ENCODE data around the gene CBX4.

Gene CBX4

GRCh38 chr17:79824893-79825579 lies 14.2 kb downstream of the CBX4 start:
- TF ChIP-seq ZNF274 (IDR thresholded peaks at IDR 0.05; ENCODE audit: low read depth, low read length) (no peak), SUZ12 (IDR thresholded peaks at IDR 0.05; ENCODE audit: extremely low read depth, insufficient read depth, insufficient read length) (no peak), YY1 (IDR thresholded peaks at IDR 0.05; ENCODE audit: insufficient read depth, insufficient read length) (no peak)
- H3K36me3 ChIP-seq (ENCODE audit: insufficient read depth, insufficient read length, low read length), result no peaks in the 10 kb centered on the region
- peaks cover 46% of the 10 kb centered on the region for H3K27me3 ChIP-seq (ENCODE audit: insufficient read depth, insufficient read length)
- no peaks in the 10 kb centered on the region for H3K9me3 ChIP-seq (ENCODE audit: insufficient read depth, low read length)
- H3K4me3 ChIP-seq (ENCODE audit: insufficient read length, low read depth), result no peak overlapping the region
- peaks cover 9% of the 10 kb centered on the region for H3K4me1 ChIP-seq (ENCODE audit: insufficient read depth, insufficient read length)
- H3K9ac ChIP-seq (ENCODE audit: insufficient read length, low read depth), result no peak overlapping the region
- DNase-seq (ENCODE audit: low read depth, low spot score), result no peak

GRCh38 chr17:79824234-79824633 lies 15.0 kb downstream of the CBX4 start:
- Histone ChIP-seq H3K4me1 (ENCODE audit: insufficient read depth, insufficient read length) (peaks cover 11% of the 10 kb centered on the region), H3K36me3 (ENCODE audit: insufficient read depth, insufficient read length, low read length) (no peaks in the 10 kb centered on the region), H3K9me3 (ENCODE audit: insufficient read depth, low read length) (no peaks in the 10 kb centered on the region), H3K27me3 (ENCODE audit: insufficient read depth, insufficient read length) (peaks cover 48% of the 10 kb centered on the region), H3K9ac (ENCODE audit: insufficient read length, low read depth) (no peak overlapping the region), H3K4me3 (ENCODE audit: insufficient read length, low read depth) (no peak overlapping the region)
- no peak for DNase-seq (ENCODE audit: low read depth, low spot score)
- TF ChIP-seq YY1 (IDR thresholded peaks at IDR 0.05; ENCODE audit: insufficient read depth, insufficient read length) (no peak), ZNF274 (IDR thresholded peaks at IDR 0.05; ENCODE audit: low read depth, low read length) (no peak), SUZ12 (IDR thresholded peaks at IDR 0.05; ENCODE audit: extremely low read depth, insufficient read depth, insufficient read length) (no peak)

- H3K27me3 ChIP-seq (ENCODE audit: insufficient read depth, insufficient read length), result peaks cover 64% of the 10 kb centered on the region
- no peak overlapping the region for H3K4me3 ChIP-seq (ENCODE audit: insufficient read length, low read depth)
- TF ChIP-seq YY1 (IDR thresholded peaks at IDR 0.05; ENCODE audit: insufficient read depth, insufficient read length), result no peak
- TF ChIP-seq ZNF274 (IDR thresholded peaks at IDR 0.05; ENCODE audit: low read depth, low read length), result no peak
- no peak for TF ChIP-seq SUZ12 (IDR thresholded peaks at IDR 0.05; ENCODE audit: extremely low read depth, insufficient read depth, insufficient read length)
- H3K4me1 ChIP-seq (ENCODE audit: insufficient read depth, insufficient read length), result peaks cover 7% of the 10 kb centered on the region
- H3K36me3 ChIP-seq (ENCODE audit: insufficient read depth, insufficient read length, low read length), result no peaks in the 10 kb centered on the region
- H3K9me3 ChIP-seq (ENCODE audit: insufficient read depth, low read length), result no peaks in the 10 kb centered on the region
- no peak overlapping the region for H3K9ac ChIP-seq (ENCODE audit: insufficient read length, low read depth)
- DNase-seq (ENCODE audit: low read depth, low spot score), result no peak
These were observed 16.6 kb downstream of the CBX4 start for GRCh38 chr17:79822583-79823124.

- Histone ChIP-seq H3K9ac (ENCODE audit: insufficient read length, low read depth) (no peak overlapping the region), H3K27me3 (ENCODE audit: insufficient read depth, insufficient read length) (peaks cover 68% of the 10 kb centered on the region)
These were observed 17.7 kb downstream of the CBX4 start for GRCh38 chr17:79821331-79822095.

GRCh38 chr17:79820959-79821330 lies 18.3 kb downstream of the CBX4 start:
- no peaks in the 10 kb centered on the region for H3K36me3 ChIP-seq (ENCODE audit: insufficient read depth, insufficient read length, low read length)
- no peak for DNase-seq (ENCODE audit: low read depth, low spot score)
- no peak overlapping the region for H3K9ac ChIP-seq (ENCODE audit: insufficient read length, low read depth)
- H3K9me3 ChIP-seq (ENCODE audit: insufficient read depth, low read length), result no peaks in the 10 kb centered on the region
- peaks cover 68% of the 10 kb centered on the region for H3K27me3 ChIP-seq (ENCODE audit: insufficient read depth, insufficient read length)
- peaks cover 4% of the 10 kb centered on the region for H3K4me1 ChIP-seq (ENCODE audit: insufficient read depth, insufficient read length)
- no peak for TF ChIP-seq YY1 (IDR thresholded peaks at IDR 0.05; ENCODE audit: insufficient read depth, insufficient read length)
- no peak for TF ChIP-seq ZNF274 (IDR thresholded peaks at IDR 0.05; ENCODE audit: low read depth, low read length)
- TF ChIP-seq SUZ12 (IDR thresholded peaks at IDR 0.05; ENCODE audit: extremely low read depth, insufficient read depth, insufficient read length), result no peak
- H3K4me3 ChIP-seq (ENCODE audit: insufficient read length, low read depth), result no peak overlapping the region

More at GRCh38 chr17:79821331-79822095, 17.7 kb downstream of the CBX4 start:
- no peak for DNase-seq (ENCODE audit: low read depth, low spot score)
- TF ChIP-seq ZNF274 (IDR thresholded peaks at IDR 0.05; ENCODE audit: low read depth, low read length), result no peak
- Histone ChIP-seq H3K4me1 (ENCODE audit: insufficient read depth, insufficient read length) (peaks cover 3% of the 10 kb centered on the region), H3K9me3 (ENCODE audit: insufficient read depth, low read length) (no peaks in the 10 kb centered on the region), H3K4me3 (ENCODE audit: insufficient read length, low read depth) (no peak overlapping the region), H3K36me3 (ENCODE audit: insufficient read depth, insufficient read length, low read length) (no peaks in the 10 kb centered on the region)

- Histone ChIP-seq H3K4me1 (ENCODE audit: insufficient read depth, insufficient read length) (peaks cover 11% of the 10 kb centered on the region), H3K36me3 (ENCODE audit: insufficient read depth, insufficient read length, low read length) (no peaks in the 10 kb centered on the region), H3K4me3 (ENCODE audit: insufficient read length, low read depth) (no peak overlapping the region), H3K27me3 (ENCODE audit: insufficient read depth, insufficient read length) (peaks cover 70% of the 10 kb centered on the region), H3K9ac (ENCODE audit: insufficient read length, low read depth) (no peak overlapping the region), H3K9me3 (ENCODE audit: insufficient read depth, low read length) (no peaks in the 10 kb centered on the region)
- DNase-seq (ENCODE audit: low read depth, low spot score), result no peak
- no peak for TF ChIP-seq YY1 (IDR thresholded peaks at IDR 0.05; ENCODE audit: insufficient read depth, insufficient read length)
- TF ChIP-seq SUZ12 (IDR thresholded peaks at IDR 0.05; ENCODE audit: extremely low read depth, insufficient read depth, insufficient read length), result no peak
- no peak for TF ChIP-seq ZNF274 (IDR thresholded peaks at IDR 0.05; ENCODE audit: low read depth, low read length)
These were observed 19.5 kb downstream of the CBX4 start for GRCh38 chr17:79819534-79820276.

GRCh38 chr17:79819085-79819484 lies 20.2 kb downstream of the CBX4 start:
- TF ChIP-seq SUZ12 (IDR thresholded peaks at IDR 0.05; ENCODE audit: extremely low read depth, insufficient read depth, insufficient read length) (no peak), ZNF274 (IDR thresholded peaks at IDR 0.05; ENCODE audit: low read depth, low read length) (no peak), YY1 (IDR thresholded peaks at IDR 0.05; ENCODE audit: insufficient read depth, insufficient read length) (no peak)
- Histone ChIP-seq H3K27me3 (ENCODE audit: insufficient read depth, insufficient read length) (peaks cover 75% of the 10 kb centered on the region), H3K9me3 (ENCODE audit: insufficient read depth, low read length) (no peaks in the 10 kb centered on the region), H3K4me1 (ENCODE audit: insufficient read depth, insufficient read length) (peaks cover 17% of the 10 kb centered on the region), H3K4me3 (ENCODE audit: insufficient read length, low read depth) (no peak overlapping the region), H3K9ac (ENCODE audit: insufficient read length, low read depth) (no peak overlapping the region), H3K36me3 (ENCODE audit: insufficient read depth, insufficient read length, low read length) (no peaks in the 10 kb centered on the region)
- no peak for DNase-seq (ENCODE audit: low read depth, low spot score)
